WERI-Rb-1 (cell line): ENCODE measurements around the gene CERS2.

Source experiments
- DNase-seq: peaks from one replicate; pipeline ENCODE4 v3.0.0-alpha.2; 2020
- H3K27ac ChIP-seq: fragments of 250-450 bp; sonication (Bioruptor Pico); 2 replicates; pipeline ENCODE4 v1.5.1; 2020; ENCODE audit warnings: mild to moderate bottlenecking, moderate library complexity
- H3K27me3 ChIP-seq: fragments of 250-450 bp; sonication (Bioruptor Pico); 2 replicates; pipeline ENCODE4 v1.5.1; 2021; ENCODE audit warnings: mild to moderate bottlenecking, low read depth, moderate library complexity; ENCODE audit not compliant: insufficient read depth, severe bottlenecking
- H3K36me3 ChIP-seq: fragments of 250-450 bp; sonication (Bioruptor Pico); 2 replicates; pipeline ENCODE4 v1.5.1; 2020; ENCODE audit warnings: mild to moderate bottlenecking, moderate library complexity
- H3K4me3 ChIP-seq: 2 replicates; pipeline ENCODE4 v1.5.1; 2011; ENCODE audit warnings: low read depth, mild to moderate bottlenecking, control low read depth, low read length
- H3K9me3 ChIP-seq: fragments of 250-450 bp; sonication (Bioruptor Pico); 2 replicates; pipeline ENCODE4 v1.5.1; 2021; ENCODE audit warnings: mild to moderate bottlenecking, moderate library complexity; ENCODE audit not compliant: severe bottlenecking
- CTCF ChIP-seq: IDR thresholded peaks from 2 replicates; pipeline ENCODE4 v1.5.1; 2011; ENCODE audit warnings: low read depth, mild to moderate bottlenecking, control low read depth, inconsistent platforms, low read length

Gene CERS2

GRCh38 chr1:150981805-150982712, 7.4 kb upstream of the CERS2 start, which contains the start of gene ANXA9:
Gene ANXA9, plus strand, starts transcription at chr1:150982292. Its CDS starts 814 bp downstream, at chr1:150983106.
- no peaks in the 10 kb centered on the region for H3K27me3 ChIP-seq
- no peak within 1 kb of the TSS for H3K27ac ChIP-seq
- no peak for TF ChIP-seq CTCF
- peak; percentile 73 for DNase-seq
- H3K36me3 ChIP-seq, result no peaks in the 10 kb centered on the region
- H3K9me3 ChIP-seq, result no peaks in the 10 kb centered on the region
- H3K4me3 ChIP-seq, result no peak within 1 kb of the TSS

- Histone ChIP-seq H3K27me3 (no peaks in the 10 kb centered on the region), H3K27ac (no peak overlapping the region), H3K4me3 (no peak overlapping the region), H3K9me3 (no peaks in the 10 kb centered on the region), H3K36me3 (no peaks in the 10 kb centered on the region)
- TF ChIP-seq CTCF, result no peak
- peak; percentile 71 for DNase-seq
These were observed 6.7 kb upstream of the CERS2 start for GRCh38 chr1:150981177-150981804.

GRCh38 chr1:150979092-150980056, 4.7 kb upstream of the CERS2 start:
- H3K27ac ChIP-seq, result no peak overlapping the region; the same call in 1 of the 2 replicates
- no peak overlapping the region for H3K4me3 ChIP-seq
- peak; percentile 100 for TF ChIP-seq CTCF

GRCh38 chr1:150976879-150977694, 2.5 kb upstream of the CERS2 start:
- TF ChIP-seq CTCF, result 0 out of 2 replicates have a peak, but pooled peaks have one; percentile 6
- Histone ChIP-seq H3K4me3 (no peak overlapping the region), H3K27me3 (no peaks in the 10 kb centered on the region), H3K36me3 (peaks cover 12% of the 10 kb centered on the region), H3K9me3 (peaks cover 4% of the 10 kb centered on the region), H3K27ac (no peak overlapping the region)
- no peak for DNase-seq

More at GRCh38 chr1:150979092-150980056, 4.7 kb upstream of the CERS2 start:
- H3K27me3 ChIP-seq, result no peaks in the 10 kb centered on the region
- peaks cover 4% of the 10 kb centered on the region for H3K9me3 ChIP-seq
- peak; percentile 98 for DNase-seq
- H3K36me3 ChIP-seq, result no peaks in the 10 kb centered on the region

- Histone ChIP-seq H3K36me3 (peaks cover 19% of the 10 kb centered on the region), H3K4me3 (no peak overlapping the region), H3K27ac (no peak overlapping the region), H3K9me3 (peaks cover 4% of the 10 kb centered on the region), H3K27me3 (no peaks in the 10 kb centered on the region)
- DNase-seq, result no peak
- no peak for TF ChIP-seq CTCF
These were observed 1.8 kb upstream of the CERS2 start for GRCh38 chr1:150976401-150976821.
